ENCODE measurements around the gene FHOD3. TPM values are rescaled to one million over a fixed set of nuclear protein-coding genes. Genes with fewer than 3 reads are reported as not detected.

Gene FHOD3
- total and polyA plus RNA-seq, 2 of the 4 experiments (the other 2 are of a cell fraction) = 14.6 to 16.0 TPM

DNA sequence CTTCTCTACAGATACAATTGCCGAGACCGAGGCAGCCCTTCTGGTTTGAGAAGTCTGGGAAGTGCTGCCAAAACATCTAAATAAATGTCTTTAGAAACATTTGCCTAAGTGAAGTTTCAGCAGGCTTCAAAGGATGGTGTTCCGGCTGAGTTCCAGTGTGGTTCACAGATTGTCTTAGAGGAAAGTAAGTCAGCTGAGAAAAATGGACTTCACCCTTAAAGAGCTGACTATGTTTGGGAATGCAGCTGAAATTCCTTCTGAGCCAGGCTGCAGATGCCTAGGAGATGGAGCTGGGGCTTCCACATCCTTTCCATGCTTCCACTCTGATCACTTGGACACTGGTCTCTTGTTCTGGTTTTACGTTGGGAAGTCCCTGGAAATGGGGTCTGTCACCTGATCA lies 83.6 kb downstream of the FHOD3 start:
- no peak overlapping the region for H2AFZ ChIP-seq (replicated peaks; ENCODE audit: low read length, poor library complexity)
- H3K4me2 ChIP-seq (ENCODE audit: low read depth, low read length) = no peak overlapping the region
- intact Hi-C loops (cut with micrococcal nuclease) (no loop called here), in situ Hi-C loops (cut with MboI; ENCODE audit: low sequenced_read_pairs) (no loop called here), dilution Hi-C loops (cut with HindIII; ENCODE audit: low sequenced_read_pairs, unreplicated experiment) (no loop called here)
- no peak overlapping the region for H2BK5ac ChIP-seq (ENCODE audit: low read depth, low read length, poor library complexity, severe bottlenecking)
- no peak overlapping the region for H3K18ac ChIP-seq (ENCODE audit: low read depth, low read length)
- 0 out of 2 replicates have a peak overlapping the region, but pooled peaks have one; percentile 32 for H3K14ac ChIP-seq (replicated peaks; ENCODE audit: low read depth, low read length)
- H3K4me1 ChIP-seq (ENCODE audit: control insufficient read depth, insufficient read depth, low read length) = peaks cover 3% of the 10 kb centered on the region
- H3K36me3 ChIP-seq (ENCODE audit: control insufficient read depth, insufficient read depth, low read length) = no peaks in the 10 kb centered on the region
- peaks cover 0 to 5% of the 10 kb centered on the region in 2 experiments; a peak in 1 of 4 replicates for H3K79me1 ChIP-seq (ENCODE audit: low read depth in 1 of 2, low read length in 2 of 2)
- ChIA-PET POLR2A (ENCODE audit: unreplicated experiment) (interaction anchor here (0.5 kb wide), 1 partner anchor 375 kb away, joined by 3 read pairs; no protein-coding TSS in a partner anchor), CTCF (no interaction called here)
- no peak overlapping the region for H3K9ac ChIP-seq (ENCODE audit: low read depth, low read length)
- H4K20me1 ChIP-seq (ENCODE audit: insufficient read depth, low read length) = 0 out of 2 replicates have a peak, but pooled peaks cover 2% of the 10 kb centered on the region
- H2BK20ac ChIP-seq (ENCODE audit: low read depth, low read length) = no peak overlapping the region
- no peaks in the 10 kb centered on the region for H3K27me3 ChIP-seq (ENCODE audit: control insufficient read depth, insufficient read depth, low read length)
- H3K4ac ChIP-seq (ENCODE audit: low read depth, low read length) = no peak overlapping the region; the same call in 1 of the 2 replicates
- DNase-seq (no peak), ATAC-seq (ENCODE audit: low read depth) (no peak)
- no peak overlapping the region for H3K56ac ChIP-seq (ENCODE audit: extremely low read depth, insufficient read depth, low read length)
- no peak overlapping the region for H2AK9ac ChIP-seq (replicated peaks; ENCODE audit: low read depth, low read length, poor library complexity)
- H4K5ac ChIP-seq (ENCODE audit: low read depth, low read length) = no peak overlapping the region
- H2BK120ac ChIP-seq (ENCODE audit: low read depth, low read length) = no peak overlapping the region
- TF ChIP-seq MXI1 (IDR thresholded peaks at IDR 0.05; ENCODE audit: borderline replicate concordance, low read depth, low read length) = no peak
- WGBS, 2 experiments (ENCODE audit: extremely low coverage in 2 of 2, insufficient read length in 1 of 2) = 86% methylated on average over 1 of the region's 4 CpGs; no CpG with 5 or more reads in 1 of the 2 experiments
- H3K27ac ChIP-seq (ENCODE audit: insufficient read depth, low read length) = no peak overlapping the region
- no peak overlapping the region for H2AK5ac ChIP-seq (ENCODE audit: low read depth, low read length)
- no peak overlapping the region for H3K23ac ChIP-seq (ENCODE audit: low read depth, low read length)
- H4K8ac ChIP-seq (ENCODE audit: low read depth in 2 of 2, low read length in 2 of 2) = no peak overlapping the region
- BruUV-seq (replicated peaks) = no TSS peak
- no peaks in the 10 kb centered on the region for H3K9me3 ChIP-seq (ENCODE audit: control insufficient read depth, insufficient read depth, low read length)
- no peak overlapping the region for H3K4me3 ChIP-seq (ENCODE audit: insufficient read depth, low read depth, low read length)
- H4K91ac ChIP-seq (ENCODE audit: insufficient read depth, low read depth, low read length) = no peak overlapping the region
- H2BK15ac ChIP-seq (ENCODE audit: low read depth, low read length) = no peak overlapping the region
- 0 out of 2 replicates have a peak, but pooled peaks cover 3% of the 10 kb centered on the region for H3K9me1 ChIP-seq (ENCODE audit: insufficient read depth, low read length)

Data from IMR-90 (cell line).